Measurements from ENCODE around the gene ZBED1.

DNA sequence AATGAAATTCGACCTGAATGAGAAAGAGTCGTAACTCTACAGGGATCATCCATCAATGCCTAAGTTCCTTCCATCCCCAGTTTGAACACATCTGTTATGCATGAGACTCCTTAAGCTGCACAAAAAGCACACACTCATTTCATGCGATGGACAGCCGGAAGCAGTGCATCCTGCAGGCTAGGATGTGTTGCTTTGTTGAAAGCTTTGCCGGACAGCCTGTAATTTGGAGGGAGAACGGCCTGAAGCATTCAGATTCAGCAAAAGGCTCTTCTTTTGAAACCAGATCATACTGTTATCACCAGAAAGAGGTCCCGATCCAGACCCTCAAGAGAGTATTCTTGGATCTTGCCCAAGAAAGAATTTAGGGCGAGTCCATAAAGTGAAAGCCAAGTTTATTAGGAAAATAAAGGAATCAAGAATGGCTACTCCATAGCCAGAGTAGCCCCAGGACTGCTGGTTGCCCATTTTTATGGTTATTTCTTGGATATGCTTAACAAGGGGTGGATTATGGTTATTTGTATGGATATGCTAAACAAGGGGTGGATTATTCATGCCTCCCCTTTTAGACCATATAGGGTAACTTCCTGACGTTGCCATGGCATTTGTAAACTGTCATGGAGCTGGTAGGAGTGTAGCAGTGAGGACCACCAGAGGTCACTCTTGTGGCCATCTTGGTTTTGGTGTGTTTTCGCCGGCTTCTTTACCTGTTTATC is 48.1 kb upstream of the ZBED1 start:
- TF ChIP-seq IRF2 (CRISPR knock-in tag; IDR thresholded peaks at IDR 0.05; ENCODE audit: borderline replicate concordance, low read depth): no peak
- TF ChIP-seq, protein P1, sequence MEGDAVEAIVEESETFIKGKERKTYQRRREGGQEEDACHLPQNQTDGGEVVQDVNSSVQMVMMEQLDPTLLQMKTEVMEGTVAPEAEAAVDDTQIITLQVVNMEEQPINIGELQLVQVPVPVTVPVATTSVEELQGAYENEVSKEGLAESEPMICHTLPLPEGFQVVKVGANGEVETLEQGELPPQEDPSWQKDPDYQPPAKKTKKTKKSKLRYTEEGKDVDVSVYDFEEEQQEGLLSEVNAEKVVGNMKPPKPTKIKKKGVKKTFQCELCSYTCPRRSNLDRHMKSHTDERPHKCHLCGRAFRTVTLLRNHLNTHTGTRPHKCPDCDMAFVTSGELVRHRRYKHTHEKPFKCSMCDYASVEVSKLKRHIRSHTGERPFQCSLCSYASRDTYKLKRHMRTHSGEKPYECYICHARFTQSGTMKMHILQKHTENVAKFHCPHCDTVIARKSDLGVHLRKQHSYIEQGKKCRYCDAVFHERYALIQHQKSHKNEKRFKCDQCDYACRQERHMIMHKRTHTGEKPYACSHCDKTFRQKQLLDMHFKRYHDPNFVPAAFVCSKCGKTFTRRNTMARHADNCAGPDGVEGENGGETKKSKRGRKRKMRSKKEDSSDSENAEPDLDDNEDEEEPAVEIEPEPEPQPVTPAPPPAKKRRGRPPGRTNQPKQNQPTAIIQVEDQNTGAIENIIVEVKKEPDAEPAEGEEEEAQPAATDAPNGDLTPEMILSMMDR (IDR thresholded peaks at IDR 0.05): no peak
- TF ChIP-seq CBFB (CRISPR knock-in tag; IDR thresholded peaks at IDR 0.05; ENCODE audit: low read depth): no peak
